ENCODE measurements around the gene CDCA8. TPM values are rescaled to one million over a fixed set of nuclear protein-coding genes. Genes with fewer than 3 reads are reported as not detected.

The CDCA8 gene
- total and polyA plus RNA-seq, 2 of the 4 experiments (the other 2 are of a cell fraction): 5.9 to 25.7 TPM

- no peaks in the 10 kb centered on the region for H3K36me3 ChIP-seq (ENCODE audit: control insufficient read depth, insufficient read depth, low read length)
- H4K91ac ChIP-seq (ENCODE audit: insufficient read depth, low read depth, low read length): no peak overlapping the region
- in situ Hi-C loops (cut with MboI; ENCODE audit: low sequenced_read_pairs) (no loop called here), dilution Hi-C loops (cut with HindIII; ENCODE audit: low sequenced_read_pairs, unreplicated experiment) (no loop called here), intact Hi-C loops (cut with micrococcal nuclease) (no loop called here)
- H2BK20ac ChIP-seq (ENCODE audit: low read depth, low read length): no peak overlapping the region
- no peaks in the 10 kb centered on the region for H4K20me1 ChIP-seq (ENCODE audit: insufficient read depth, low read length)
- no peaks in the 10 kb centered on the region for H3K9me3 ChIP-seq (ENCODE audit: control insufficient read depth, insufficient read depth, low read length)
- no peaks in the 10 kb centered on the region for H3K4me1 ChIP-seq (ENCODE audit: control insufficient read depth, insufficient read depth, low read length)
- no peaks in the 10 kb centered on the region; the same call in 1 of the 2 replicates for H3K27me3 ChIP-seq (ENCODE audit: control insufficient read depth, insufficient read depth, low read length)
- H3K56ac ChIP-seq (ENCODE audit: extremely low read depth, insufficient read depth, low read length): no peak overlapping the region
- H3K79me1 ChIP-seq (ENCODE audit: low read depth in 1 of 2, low read length in 2 of 2): no peaks in the 10 kb centered on the region
- no peak overlapping the region for H2AK5ac ChIP-seq (ENCODE audit: low read depth, low read length)
- H3K27ac ChIP-seq (ENCODE audit: insufficient read depth, low read length): no peak overlapping the region
- no peak overlapping the region for H3K14ac ChIP-seq (replicated peaks; ENCODE audit: low read depth, low read length)
- no peak overlapping the region for H2BK120ac ChIP-seq (ENCODE audit: low read depth, low read length)
- ChIA-PET POLR2A (ENCODE audit: unreplicated experiment) (no interaction called here), CTCF (no interaction called here)
- H2AK9ac ChIP-seq (replicated peaks; ENCODE audit: low read depth, low read length, poor library complexity): no peak overlapping the region
- H4K8ac ChIP-seq (ENCODE audit: low read depth in 2 of 2, low read length in 2 of 2): no peak overlapping the region
- no peak overlapping the region for H3K9ac ChIP-seq (ENCODE audit: low read depth, low read length)
- TF ChIP-seq NFE2L2 (IDR thresholded peaks at IDR 0.05; ENCODE audit: low read depth, low read length) (no peak), MAFK (IDR thresholded peaks at IDR 0.05; ENCODE audit: low read depth, low read length) (no peak), RAD21 (IDR thresholded peaks at IDR 0.05; ENCODE audit: low read length) (no peak), MXI1 (IDR thresholded peaks at IDR 0.05; ENCODE audit: borderline replicate concordance, low read depth, low read length) (no peak), CTCF (conservative IDR thresholded peaks at IDR 0.05; ENCODE audit: low read depth, low read length) (no peak), POLR2A (IDR thresholded peaks at IDR 0.05; ENCODE audit: low read depth, low read length) (no peak), ELK1 (IDR thresholded peaks at IDR 0.05; ENCODE audit: borderline replicate concordance, low read depth, low read length) (no peak), MAZ (IDR thresholded peaks at IDR 0.05; ENCODE audit: borderline replicate concordance, low read depth, low read length) (no peak), BHLHE40 (IDR thresholded peaks at IDR 0.05; ENCODE audit: low read depth, low read length) (no peak), SMC3 (IDR thresholded peaks at IDR 0.05; ENCODE audit: low read depth, low read length) (no peak), CEBPB (IDR thresholded peaks at IDR 0.05; ENCODE audit: low read depth, low read length) (no peak), USF2 (IDR thresholded peaks at IDR 0.05; ENCODE audit: low read depth, low read length) (no peak), CHD1 (IDR thresholded peaks at IDR 0.05; ENCODE audit: low read depth, low read length) (no peak), RFX5 (IDR thresholded peaks at IDR 0.05; ENCODE audit: low read depth, low read length) (no peak), RCOR1 (IDR thresholded peaks at IDR 0.05; ENCODE audit: insufficient replicate concordance, low read length) (no peak), FOS (IDR thresholded peaks at IDR 0.05; ENCODE audit: low read depth, low read length) (no peak)
- H2AFZ ChIP-seq (replicated peaks; ENCODE audit: low read length, poor library complexity): no peak overlapping the region
- H2BK5ac ChIP-seq (ENCODE audit: low read depth, low read length, poor library complexity, severe bottlenecking): no peak overlapping the region
- H3K4ac ChIP-seq (ENCODE audit: low read depth, low read length): no peak overlapping the region
- H3K9me1 ChIP-seq (ENCODE audit: insufficient read depth, low read length): no peaks in the 10 kb centered on the region
- no peak overlapping the region for H3K4me2 ChIP-seq (ENCODE audit: low read depth, low read length)
- peak; percentile 6 for DNase-seq
- no peak overlapping the region for H3K23ac ChIP-seq (ENCODE audit: low read depth, low read length)
- no peak overlapping the region for H2BK15ac ChIP-seq (ENCODE audit: low read depth, low read length)
- H4K5ac ChIP-seq (ENCODE audit: low read depth, low read length): no peak overlapping the region
- 57% methylated on average over 1 of the region's 9 CpGs; no CpG with 5 or more reads in 1 of the 2 experiments for WGBS, 2 experiments (ENCODE audit: extremely low coverage in 2 of 2, insufficient read length in 1 of 2)
- ATAC-seq (ENCODE audit: low read depth): no peak
- BruUV-seq (replicated peaks): no TSS peak
- H3K4me3 ChIP-seq (ENCODE audit: insufficient read depth, low read depth, low read length): no peak overlapping the region
- no peak overlapping the region for H3K18ac ChIP-seq (ENCODE audit: low read depth, low read length)
These were observed 48.8 kb downstream of the CDCA8 start for GRCh38 chr1:37741130-37741529.

Measured in IMR-90 (cell line).